Right lobe of liver (tissue), 4 donors: ENCODE measurements around the gene PRR13.

ENCODE experiments used
- CTCF ChIP-seq, 4 donors: fragments of 200-600 bp in 3 of 4; fragments of 450-650 bp in 1 of 4; IDR thresholded peaks; one replicate each; pipeline versions ENCODE4 v1.5.1 to v1.8.0; 2016 to 2022; ENCODE audit warnings: antibody characterized with exemption in 4 of 4, mild to moderate bottlenecking in 2 of 4
- POLR2A ChIP-seq: fragments of 450-650 bp; IDR thresholded peaks from one replicate; pipeline ENCODE4 v1.6.1; 2017; ENCODE audit warnings: antibody characterized with exemption, mild to moderate bottlenecking
- donor health status: DM: no; HTN: no; CAD: no.
- donor health status: DM: no; HTN: no; CAD: no.
- donor health status: DM: no; HTN: yes; CAD: no.

- TF ChIP-seq CTCF (IDR thresholded peaks at IDR 0.05) (no peak), POLR2A (no peak)
Observed at GRCh38 chr12:53467082-53467481, 25.5 kb downstream of the PRR13 start.
